A673 (cell line): ENCODE results near the gene SHISAL2B. TPM values are rescaled to one million over a fixed set of nuclear protein-coding genes. Genes with fewer than 3 reads are reported as not detected.

ENCODE experiments used
- BruUV-seq: library from RNA; stranded (reverse); fragments of 400-500 nt; replicated peaks from 2 replicates; lab custom pipeline; 2021; lab: Mats Ljungman, UMichigan
- CTCF ChIA-PET: fragments of 300-600 bp; sonication (Branson Sonifier 250); formaldehyde crosslinking; loops from one replicate; lab custom pipeline; 2022; ENCODE audit warnings: antibody characterized with exemption; lab: Charles Lee
- POLR2A ChIA-PET: fragments of 300-600 bp; sonication (Branson Sonifier 250); formaldehyde crosslinking; loops from one replicate; lab custom pipeline; 2022; ENCODE audit warnings: antibody characterized with exemption; ENCODE audit not compliant: low non-redundant PET; lab: Charles Lee
- DNase-seq: peaks from one replicate; pipeline ENCODE4 v3.0.0-alpha.2; 2015; ENCODE audit warnings: low spot score
- H3K27ac ChIP-seq: fragments of 200-600 bp; sonication (generic); 2 replicates; pipeline ENCODE4 v1.5.1; 2016; ENCODE audit warnings: mixed run types, low read depth, mild to moderate bottlenecking, mixed read lengths, antibody characterized with exemption, low read length; ENCODE audit not compliant: poor library complexity, severe bottlenecking
- H3K27me3 ChIP-seq: fragments of 200-600 bp; sonication (generic); replicated peaks from 2 replicates; pipeline ENCODE4 v1.6.1; 2017; ENCODE audit warnings: mixed run types, low read depth, mild to moderate bottlenecking, mixed read lengths, antibody characterized with exemption, low read length; ENCODE audit not compliant: insufficient read depth, poor library complexity
- H3K36me3 ChIP-seq: fragments of 200-600 bp; sonication (generic); 2 replicates; pipeline ENCODE4 v1.6.1; 2016; ENCODE audit warnings: mixed run types, mild to moderate bottlenecking, mixed read lengths, antibody characterized with exemption, low read length; ENCODE audit not compliant: insufficient read depth, poor library complexity, severe bottlenecking
- H3K4me1 ChIP-seq: fragments of 200-600 bp; sonication (generic); 2 replicates; pipeline ENCODE4 v1.6.1; 2017; ENCODE audit warnings: mixed run types, mild to moderate bottlenecking, mixed read lengths, antibody characterized with exemption, low read length; ENCODE audit not compliant: insufficient read depth, poor library complexity, severe bottlenecking
- H3K4me3 ChIP-seq: fragments of 200-600 bp; sonication (generic); 2 replicates; pipeline ENCODE4 v1.5.1; 2016; ENCODE audit warnings: low read depth, mixed run types, mild to moderate bottlenecking, mixed read lengths, low read length; ENCODE audit not compliant: poor library complexity, severe bottlenecking
- H3K9me3 ChIP-seq: fragments of 200-600 bp; sonication (generic); 2 replicates; pipeline ENCODE4 v1.6.1; 2016; ENCODE audit warnings: mixed run types, low read depth, mild to moderate bottlenecking, mixed read lengths, antibody characterized with exemption, low read length; ENCODE audit not compliant: poor library complexity, severe bottlenecking
- EZH2 ChIP-seq: fragments of 200-600 bp; sonication (generic); IDR thresholded peaks from 2 replicates; pipeline ENCODE4 v1.6.1; 2017; ENCODE audit warnings: borderline replicate concordance, low read depth, mild to moderate bottlenecking, mixed read lengths, antibody characterized with exemption, low read length; ENCODE audit not compliant: poor library complexity, severe bottlenecking
- intact Hi-C: fragments of 100-400 bp; cut with micrococcal nuclease; formaldehyde crosslinking; loops from one replicate; pipeline ENCODE4 v1.10.0; 2022; ENCODE audit not compliant: unreplicated experiment
- total RNA-seq: library from RNA; stranded (reverse); gene quantifications from 2 replicates; pipeline ENCODE4 v1.2.3, GENCODE V29; 2021
- TF ChIP-seq, protein P1 (sequence below): fragments of 300-800, 200-600 bp; sonication (generic); conservative IDR thresholded peaks from 2 replicates; pipeline ENCODE4 v1.5.1; 2017; ENCODE audit warnings: low read depth, mild to moderate bottlenecking, antibody characterized with exemption, low read length, moderate library complexity, mixed read lengths

Gene SHISAL2B
- total RNA-seq, 1 experiment from 2014 or later: not detected

DNA sequence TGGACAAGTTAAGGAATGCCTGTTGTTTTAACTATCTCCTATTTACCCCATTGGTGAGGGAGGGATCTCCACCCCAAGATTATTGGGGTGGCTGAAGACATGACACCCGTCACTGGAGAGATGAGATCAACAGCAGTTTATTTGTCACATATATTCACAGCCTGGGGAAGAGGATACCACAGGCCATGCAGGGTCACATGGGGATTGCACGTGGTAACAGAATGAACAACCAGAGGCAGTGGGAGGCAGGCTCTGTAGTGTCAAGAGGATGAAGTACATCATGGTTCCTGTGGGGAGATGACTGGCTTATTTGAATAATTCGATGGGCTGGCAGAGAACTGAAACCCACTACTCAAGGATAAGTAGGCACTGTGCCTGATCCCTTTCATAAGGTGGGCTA, 18.6 kb upstream of the SHISAL2B start:
- POLR2A ChIA-PET: interaction anchor here (0.6 kb wide), 1 partner anchor 18 kb away, joined by 10 read pairs; no protein-coding TSS in a partner anchor

DNA sequence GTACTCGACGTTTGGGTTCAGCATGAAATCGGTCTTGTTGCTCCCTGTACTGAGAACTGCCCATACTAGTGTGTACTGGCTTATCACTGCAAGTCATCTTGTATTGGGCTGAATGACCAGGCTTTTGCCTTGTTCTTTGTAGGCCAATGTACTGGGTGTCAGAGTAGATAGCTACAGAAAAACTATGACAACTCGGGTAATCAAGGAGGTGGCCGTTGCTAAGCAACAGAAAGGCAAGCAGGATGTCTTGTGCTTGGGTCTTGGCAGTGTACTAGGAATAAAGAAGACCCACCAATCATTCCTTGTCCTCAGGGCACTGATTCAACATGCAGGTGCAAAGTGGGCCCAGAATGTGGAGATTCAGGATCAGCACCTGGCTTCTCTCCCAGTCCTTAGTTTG, 11.9 kb upstream of the SHISAL2B start:
- Histone ChIP-seq H3K36me3 (no peaks in the 10 kb centered on the region), H3K9me3 (no peaks in the 10 kb centered on the region), H3K4me3 (no peak overlapping the region), H3K27ac (no peak overlapping the region), H3K4me1 (no peaks in the 10 kb centered on the region), H3K27me3 (no peaks in the 10 kb centered on the region)
- TF ChIP-seq, protein P1, sequence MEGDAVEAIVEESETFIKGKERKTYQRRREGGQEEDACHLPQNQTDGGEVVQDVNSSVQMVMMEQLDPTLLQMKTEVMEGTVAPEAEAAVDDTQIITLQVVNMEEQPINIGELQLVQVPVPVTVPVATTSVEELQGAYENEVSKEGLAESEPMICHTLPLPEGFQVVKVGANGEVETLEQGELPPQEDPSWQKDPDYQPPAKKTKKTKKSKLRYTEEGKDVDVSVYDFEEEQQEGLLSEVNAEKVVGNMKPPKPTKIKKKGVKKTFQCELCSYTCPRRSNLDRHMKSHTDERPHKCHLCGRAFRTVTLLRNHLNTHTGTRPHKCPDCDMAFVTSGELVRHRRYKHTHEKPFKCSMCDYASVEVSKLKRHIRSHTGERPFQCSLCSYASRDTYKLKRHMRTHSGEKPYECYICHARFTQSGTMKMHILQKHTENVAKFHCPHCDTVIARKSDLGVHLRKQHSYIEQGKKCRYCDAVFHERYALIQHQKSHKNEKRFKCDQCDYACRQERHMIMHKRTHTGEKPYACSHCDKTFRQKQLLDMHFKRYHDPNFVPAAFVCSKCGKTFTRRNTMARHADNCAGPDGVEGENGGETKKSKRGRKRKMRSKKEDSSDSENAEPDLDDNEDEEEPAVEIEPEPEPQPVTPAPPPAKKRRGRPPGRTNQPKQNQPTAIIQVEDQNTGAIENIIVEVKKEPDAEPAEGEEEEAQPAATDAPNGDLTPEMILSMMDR: no peak
- TF ChIP-seq EZH2: no peak
- intact Hi-C loops: no loop called here
- no peak for DNase-seq
- BruUV-seq: no TSS peak
- POLR2A ChIA-PET: no interaction called here
- CTCF ChIA-PET: no interaction called here

More for the DNA sequence above, 18.6 kb upstream of the SHISAL2B start:
- intact Hi-C loops: no loop called here
- Histone ChIP-seq H3K4me1 (no peaks in the 10 kb centered on the region), H3K27ac (no peak overlapping the region), H3K9me3 (no peaks in the 10 kb centered on the region), H3K36me3 (no peaks in the 10 kb centered on the region), H3K4me3 (no peak overlapping the region), H3K27me3 (no peaks in the 10 kb centered on the region)
- no peak for DNase-seq
- CTCF ChIA-PET: interaction anchor here (0.5 kb wide), 1 partner anchor 114 kb away, joined by 6 read pairs; no protein-coding TSS in a partner anchor
- no peak for TF ChIP-seq EZH2
- TF ChIP-seq, protein P1: no peak
- no TSS peak for BruUV-seq

GRCh38 chr5:64680289-64680688, 10.0 kb upstream of the SHISAL2B start:
- intact Hi-C loops: loop anchor here (5.0 kb wide), 1 partner anchor 43 kb away; no protein-coding TSS in a partner anchor
- BruUV-seq: no TSS peak
- no peaks in the 10 kb centered on the region for H3K4me1 ChIP-seq
- H3K9me3 ChIP-seq: no peaks in the 10 kb centered on the region
- TF ChIP-seq, protein P1: peak; percentile 46
- TF ChIP-seq EZH2: no peak
- peak; percentile 40 for DNase-seq
- ChIA-PET POLR2A (no interaction called here), CTCF (no interaction called here)
- H3K27me3 ChIP-seq: no peaks in the 10 kb centered on the region
- H3K36me3 ChIP-seq: no peaks in the 10 kb centered on the region
- H3K4me3 ChIP-seq: no peak overlapping the region
- H3K27ac ChIP-seq: no peak overlapping the region
